NCI-H1417 treated with DMSO at 0.1 percent for 48 hours (cell line): Measurements from ENCODE around the gene FLACC1.
"Not testable (repeated sequence)": the region's sequence is repeated elsewhere in the genome, so short reads cannot be mapped to it uniquely, and the experiment has no call there.

Experiments
- DNase-seq: peaks from one replicate; lab custom pipeline; 2025; lab: John Stamatoyannopoulos, UW

The FLACC1 gene

GRCh38 chr2:201348758-201349157 is 8.4 kb downstream of the FLACC1 start:
- no peak for DNase-seq

DNA sequence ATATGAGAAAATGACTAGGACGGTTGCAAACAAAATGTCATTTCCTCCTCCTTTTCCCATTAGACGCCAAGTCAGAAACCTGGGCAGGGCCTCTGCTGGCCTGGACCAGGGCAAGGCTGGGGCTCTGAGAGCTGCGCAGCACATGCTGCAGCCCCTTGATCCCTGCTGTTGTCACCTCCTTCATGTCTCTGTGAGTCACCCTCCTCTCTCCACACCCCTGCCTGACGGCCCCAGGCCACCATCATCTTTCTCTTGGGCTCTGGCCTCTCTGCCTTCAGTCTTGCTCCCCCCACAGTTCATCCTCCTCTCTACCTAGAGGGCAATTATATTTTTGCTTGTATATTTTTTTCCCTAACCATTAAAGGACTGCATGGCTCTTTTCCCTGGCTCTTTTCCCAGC is 10.0 kb downstream of the FLACC1 start:
- DNase-seq = no peak

GRCh38 chr2:201345625-201346213 is 11.4 kb downstream of the FLACC1 start:
- no peak for DNase-seq

DNA sequence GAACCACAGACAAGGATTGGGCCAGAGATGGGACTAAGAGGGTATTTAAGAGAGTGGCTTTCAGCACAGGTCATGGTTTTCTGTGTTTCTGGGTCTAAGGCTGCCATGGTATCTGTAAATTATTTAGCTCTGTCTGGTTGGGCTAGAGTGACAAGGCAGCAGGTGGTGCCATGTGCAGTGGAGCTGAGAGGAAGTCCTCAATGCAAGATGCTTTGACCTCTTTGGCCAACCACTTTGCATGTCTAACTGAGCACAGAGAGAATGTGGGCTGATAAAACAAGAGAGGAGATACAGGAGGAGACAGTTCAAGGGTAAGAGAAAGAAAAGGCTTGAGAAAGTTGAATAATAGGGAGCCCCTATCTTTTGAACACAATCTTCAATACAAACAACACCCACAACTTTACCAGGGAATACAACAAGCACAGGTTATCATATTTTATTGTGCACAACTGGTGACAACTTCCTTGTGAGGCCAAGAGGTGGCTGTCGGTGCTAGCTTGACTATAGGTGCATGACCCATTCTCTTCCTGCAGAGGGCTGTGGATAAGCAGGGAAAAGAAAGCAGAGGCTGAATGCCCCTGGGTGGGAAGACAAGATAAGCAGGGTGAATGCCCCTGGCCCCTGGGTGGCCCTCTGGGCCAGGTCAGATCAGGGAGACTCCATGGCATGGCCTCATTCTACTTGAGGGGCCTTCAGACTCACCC is 12.3 kb downstream of the FLACC1 start:
- no peak for DNase-seq

DNA sequence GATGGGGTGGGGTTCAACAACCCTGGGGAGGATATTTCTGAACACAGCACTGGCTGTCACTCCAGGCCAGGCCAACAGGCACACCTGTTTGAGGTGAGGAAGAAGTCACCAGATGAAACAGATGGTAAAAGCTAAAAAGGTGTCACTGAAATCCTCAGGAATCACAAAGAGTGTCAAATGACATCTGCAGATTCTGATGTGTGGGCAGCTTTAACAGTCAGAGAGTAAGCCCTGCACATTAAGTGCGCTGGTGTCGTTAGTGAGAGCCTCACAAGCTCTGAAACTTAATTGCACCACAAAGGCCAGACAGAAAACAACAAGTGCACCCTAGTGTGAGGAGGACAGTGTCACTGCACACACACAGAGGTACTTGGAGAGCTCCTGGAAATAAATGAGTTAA is 13.6 kb downstream of the FLACC1 start:
- no peak for DNase-seq

DNA sequence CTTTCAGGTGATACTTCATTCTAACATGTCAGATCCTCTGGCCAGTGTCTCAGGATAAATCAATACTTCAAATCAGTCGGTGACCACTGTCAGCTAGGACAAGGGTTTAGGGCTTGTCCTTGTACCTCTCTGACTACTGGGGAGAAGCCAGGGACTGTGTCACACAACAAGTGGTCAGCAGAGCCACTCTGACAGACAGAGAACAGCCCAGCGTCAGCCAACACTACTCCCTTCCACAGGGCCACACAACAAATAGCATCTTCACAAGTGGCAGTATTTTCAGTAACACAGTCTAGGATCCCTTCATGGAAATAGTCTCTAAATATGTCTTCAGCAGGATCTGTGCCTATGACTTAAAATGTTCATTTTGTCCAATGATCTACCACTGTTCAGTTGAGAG is 14.2 kb downstream of the FLACC1 start:
- no peak for DNase-seq

DNA sequence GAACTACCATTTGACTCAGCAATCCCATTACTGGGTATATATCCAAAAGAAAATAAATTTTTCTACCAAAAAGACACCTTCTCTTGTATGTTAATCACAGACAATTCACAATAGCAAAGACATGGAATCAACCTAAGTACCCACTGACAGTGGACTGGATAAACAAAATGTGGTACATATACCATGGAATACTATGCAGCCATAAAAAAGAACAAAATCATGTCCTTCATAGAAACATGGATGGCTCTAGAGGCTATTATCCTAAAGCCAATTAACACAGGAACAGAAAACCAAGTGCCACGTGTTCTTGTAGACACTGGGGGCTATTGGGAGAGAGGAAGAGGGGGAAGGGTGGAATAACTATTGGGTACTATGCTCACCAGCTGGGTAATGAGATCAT is 27.7 kb downstream of the FLACC1 start:
- DNase-seq = no peak

DNA sequence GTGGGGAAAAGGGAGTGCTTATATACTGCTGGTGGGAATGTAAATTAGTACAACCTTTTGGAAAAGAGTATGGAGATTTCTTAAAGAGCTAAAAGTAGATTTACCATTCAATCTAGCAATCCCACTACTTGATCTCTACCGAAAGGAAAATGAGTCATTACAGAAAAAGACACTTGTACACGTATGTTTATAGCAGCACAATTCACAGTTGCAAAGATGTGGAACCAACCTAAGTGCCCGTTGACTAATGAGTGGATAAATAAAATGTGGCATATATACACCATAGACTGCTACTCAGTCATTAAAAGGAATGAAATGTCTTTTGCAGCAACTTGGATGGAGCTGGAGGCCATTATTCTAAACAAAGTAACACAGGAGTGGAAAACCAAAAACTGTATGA is 29.5 kb downstream of the FLACC1 start:
- DNase-seq = no peak

DNA sequence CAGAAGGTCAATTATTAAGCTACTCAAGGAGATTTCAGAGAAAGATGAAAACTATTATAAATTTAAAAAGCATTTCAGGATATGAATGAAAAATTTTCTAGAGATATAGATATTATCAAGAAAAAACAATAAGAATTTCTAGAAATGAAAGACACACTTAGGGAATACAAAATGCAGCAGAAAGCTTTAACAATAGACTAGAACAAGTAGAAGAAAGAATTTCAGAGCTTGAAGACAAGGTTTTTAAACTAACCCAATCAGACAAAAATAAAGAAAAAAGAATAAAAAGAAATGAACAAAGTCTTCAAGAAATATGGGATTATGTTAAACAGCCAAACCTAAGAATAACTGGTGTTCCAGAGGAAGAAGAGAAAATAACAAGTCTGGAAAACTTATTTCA is 34.4 kb downstream of the FLACC1 start:
- DNase-seq = no peak

DNA sequence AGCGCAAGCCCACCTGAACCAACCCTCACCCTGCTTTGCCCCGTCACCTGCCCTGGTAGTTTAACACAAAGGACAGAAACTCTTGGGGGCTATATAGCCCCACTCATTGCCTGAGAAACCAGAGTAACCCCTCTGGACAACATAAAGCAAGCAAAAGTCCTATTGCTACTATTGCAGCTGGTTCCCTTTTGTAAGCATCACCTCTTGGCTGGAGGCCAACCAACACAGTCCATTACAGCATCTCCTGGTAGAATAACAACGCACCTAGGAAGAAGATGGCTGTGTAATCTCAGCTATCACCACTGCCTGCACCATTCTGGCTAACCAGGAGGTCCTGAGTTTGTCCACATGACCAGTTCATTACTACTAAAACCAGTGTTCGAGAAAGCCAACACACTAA is 36.4 kb downstream of the FLACC1 start:
- DNase-seq = no peak

DNA sequence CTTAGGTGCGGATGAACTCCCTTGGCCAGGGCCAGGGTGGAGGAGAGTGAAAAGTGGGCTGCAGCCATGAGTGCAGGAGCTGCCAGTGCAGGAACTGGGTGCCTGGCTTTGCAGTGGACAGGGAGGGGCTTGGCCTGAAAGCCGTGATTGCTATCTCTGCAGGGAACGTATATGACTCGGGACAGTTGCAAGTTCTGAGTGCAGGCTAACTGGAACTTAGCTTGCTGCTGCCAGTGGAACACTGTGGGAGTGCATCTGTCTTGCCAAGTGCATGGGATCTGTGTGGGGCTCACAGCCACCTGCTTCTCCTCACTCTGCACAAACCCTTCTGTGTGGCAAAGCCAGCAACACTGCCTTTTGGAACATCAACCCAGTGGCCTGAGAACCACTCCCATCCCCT is 36.9 kb downstream of the FLACC1 start:
- no peak for DNase-seq

- DNase-seq = no peak
Measured at GRCh38 chr2:201319511-201319910, 37.6 kb downstream of the FLACC1 start.

GRCh38 chr2:201313362-201313761 is 43.8 kb downstream of the FLACC1 start:
- DNase-seq = no peak

- no peak for DNase-seq
Measured at GRCh38 chr2:201308914-201309313, 48.2 kb downstream of the FLACC1 start.

GRCh38 chr2:201307876-201308275 is 49.3 kb downstream of the FLACC1 start:
- no peak for DNase-seq

DNA sequence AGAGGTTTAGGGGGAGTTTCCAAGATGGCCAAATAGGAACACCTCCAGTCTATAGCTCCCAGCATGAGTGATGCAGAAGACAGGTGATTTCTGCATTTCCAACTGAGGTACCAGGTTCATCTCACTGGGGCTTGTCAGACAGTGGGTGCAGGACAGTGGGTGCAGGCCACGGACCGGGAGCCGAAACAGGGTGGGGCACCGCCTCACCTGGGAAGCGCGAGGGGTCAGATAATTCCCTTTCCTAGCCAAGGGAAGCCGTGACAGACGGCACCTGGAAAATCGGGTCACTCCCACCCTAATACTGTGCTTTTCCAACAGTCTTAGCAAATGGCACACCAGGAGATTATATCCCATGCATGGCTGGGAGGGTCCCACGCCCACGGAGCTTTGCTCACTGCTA is 57.2 kb downstream of the FLACC1 start:
- DNase-seq = not testable (repeated sequence)

- DNase-seq = no peak
Measured at GRCh38 chr2:201298462-201299052, 58.6 kb downstream of the FLACC1 start.

- not testable (repeated sequence) for DNase-seq
Measured at GRCh38 chr2:201290457-201291148, 66.5 kb downstream of the FLACC1 start.

DNA sequence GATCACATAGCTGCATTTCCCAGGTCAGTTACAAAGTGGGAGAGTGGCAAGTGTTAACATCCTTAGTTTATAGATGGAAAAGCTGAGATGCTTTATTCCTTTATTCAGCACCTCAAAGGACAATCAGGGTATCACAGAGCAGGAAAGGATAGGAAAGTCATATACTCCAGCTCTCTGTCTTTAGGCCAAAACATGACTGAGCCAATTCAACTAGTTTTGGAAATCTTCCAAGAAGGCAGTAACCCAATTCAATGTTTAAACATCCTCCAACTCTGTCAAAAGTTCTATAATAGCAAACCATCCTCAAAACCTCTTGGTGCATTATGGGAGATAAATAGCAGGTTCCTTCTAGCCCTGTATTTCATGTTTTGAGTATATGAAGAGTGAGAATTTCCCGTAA is 71.6 kb downstream of the FLACC1 start:
- no peak for DNase-seq

GRCh38 chr2:201280191-201281040 is 76.7 kb downstream of the FLACC1 start:
- DNase-seq = no peak

GRCh38 chr2:201279079-201279478 is 78.1 kb downstream of the FLACC1 start:
- DNase-seq = no peak

- DNase-seq = no peak
Measured at GRCh38 chr2:201276511-201276910, 80.6 kb downstream of the FLACC1 start.
